Prostate gland (tissue), 2 donors: ENCODE results near the gene UNK. TPM values are rescaled to one million over a fixed set of nuclear protein-coding genes. Genes with fewer than 3 reads are reported as not detected.

Experiments
- DNase-seq: peaks from one replicate; pipeline ENCODE4 v3.0.0-alpha.2; 2019; ENCODE audit warnings: low spot score
- H3K27ac ChIP-seq, 2 donors: fragments of 200-600 bp; sonication (generic); 2 replicates each; pipeline ENCODE4 v1.5.1; 2017 to 2019
- H3K27me3 ChIP-seq: fragments of 200-600 bp; sonication (generic); replicated peaks from 2 replicates; pipeline ENCODE4 v1.5.1; 2019; ENCODE audit not compliant: insufficient read depth
- H3K36me3 ChIP-seq, 2 donors: fragments of 200-600 bp; sonication (generic); 1 replicate in 1 of 2; 2 replicates in 1 of 2; pipeline versions ENCODE4 v1.5.1 to v1.8.1; 2017 to 2019
- H3K4me1 ChIP-seq: fragments of 200-600 bp; sonication (generic); replicated peaks from 2 replicates; pipeline ENCODE4 v1.5.1; 2019
- H3K4me3 ChIP-seq, 2 donors: fragments of 200-600 bp; sonication (generic); 2 replicates each; pipeline ENCODE4 v1.5.1; 2017 to 2019
- H3K9me3 ChIP-seq: fragments of 200-600 bp; sonication (generic); 2 replicates; pipeline ENCODE4 v1.5.1; 2017
- POLR2A ChIP-seq: fragments of 450-650 bp; IDR thresholded peaks from one replicate; pipeline ENCODE4 v1.6.1; 2016; ENCODE audit warnings: antibody characterized with exemption, mild to moderate bottlenecking
- POLR2AphosphoS5 ChIP-seq: sonication (generic); formaldehyde crosslinking; IDR thresholded peaks from one replicate; pipeline ENCODE4 v1.6.1; 2017; ENCODE audit warnings: antibody characterized with exemption
- WGBS: methylation state at CpG from one replicate; pipeline ENCODE4 v1.1.5; 2018; 5-methylcytosine and 5-hydroxymethylcytosine counted together
- intact Hi-C: fragments of 100-400 bp; cut with DNase I; formaldehyde crosslinking; loops from one replicate; pipeline ENCODE4 v1.14.2; 2022
- total RNA-seq, 2 donors: library from RNA; depleted of rRNA; stranded (reverse); fragments of >200 nt; gene quantifications; one replicate each; pipeline ENCODE4 v1.1.0, GENCODE V29; 2016
- TF ChIP-seq, protein P1 (sequence below), 4 experiments: fragments of 200-600 bp in 2 of 4; fragments of 450-650 bp in 2 of 4; sonication (generic) in 2 of 4; IDR thresholded peaks; 1 replicate in 3 of 4; 2 replicates in 1 of 4; pipeline ENCODE4 v1.5.1; 2016 to 2019; ENCODE audit warnings: antibody characterized with exemption in 4 of 4, mild to moderate bottlenecking in 2 of 4, moderate library complexity in 2 of 4

Gene UNK
- total RNA-seq, 2 donors from 2014 or later: 68.9 to 72.5 TPM

DNA sequence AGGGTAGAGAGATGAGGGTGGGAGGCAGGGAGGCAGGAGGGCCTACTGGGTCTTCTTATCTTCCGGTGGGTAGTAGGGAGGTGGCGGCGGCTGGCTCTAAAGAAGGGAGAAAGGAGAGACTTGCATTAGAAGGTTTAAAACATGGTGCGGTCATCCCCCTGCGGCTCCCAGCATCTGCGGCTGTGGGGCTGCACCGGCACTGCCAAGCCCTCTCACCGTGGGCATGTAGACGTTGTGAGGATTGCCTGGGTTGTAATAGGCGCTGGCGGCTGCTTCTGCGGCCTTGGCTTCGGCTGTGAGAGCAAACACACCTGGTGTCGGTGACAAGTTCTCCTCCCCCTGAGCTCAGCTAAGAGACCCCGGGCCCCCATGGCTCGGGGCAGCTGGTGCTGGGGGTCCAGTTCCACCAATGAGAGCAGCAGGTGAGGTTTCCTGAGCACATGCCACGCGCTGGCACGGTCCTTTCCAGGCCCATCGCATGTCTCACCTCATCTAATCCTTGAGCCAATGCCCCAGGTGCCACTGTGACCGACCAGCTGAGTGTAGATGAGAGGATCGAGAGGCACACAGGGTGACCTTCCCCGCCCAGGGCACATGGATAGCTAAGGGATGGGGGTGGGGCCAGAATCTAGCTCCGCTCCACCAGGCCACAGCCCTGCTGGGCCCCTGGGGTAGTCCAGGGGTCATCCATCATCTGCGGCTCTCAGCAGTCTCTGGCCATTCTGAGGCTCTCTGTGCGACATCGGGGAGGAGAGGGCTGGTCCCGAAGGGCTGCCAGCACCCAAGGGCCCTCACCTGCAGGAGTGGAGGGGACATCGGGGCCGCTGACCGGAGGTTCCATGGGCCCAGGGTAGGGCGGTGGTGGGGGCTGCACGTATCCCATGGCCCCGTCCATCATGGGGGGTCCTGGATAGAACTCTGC, 62.3 kb downstream of the UNK start:
- intact Hi-C loops: no loop called here
- WGBS: 77% methylated on average over 31 of the region's 34 CpGs
- H3K36me3 ChIP-seq: peaks cover 33 to 40% of the 10 kb centered on the region in 2 donors
- no peak overlapping the region for H3K4me3 ChIP-seq
- no peaks in the 10 kb centered on the region for H3K27me3 ChIP-seq
- no peak for TF ChIP-seq POLR2AphosphoS5
- TF ChIP-seq POLR2A: no peak
- TF ChIP-seq, protein P1, sequence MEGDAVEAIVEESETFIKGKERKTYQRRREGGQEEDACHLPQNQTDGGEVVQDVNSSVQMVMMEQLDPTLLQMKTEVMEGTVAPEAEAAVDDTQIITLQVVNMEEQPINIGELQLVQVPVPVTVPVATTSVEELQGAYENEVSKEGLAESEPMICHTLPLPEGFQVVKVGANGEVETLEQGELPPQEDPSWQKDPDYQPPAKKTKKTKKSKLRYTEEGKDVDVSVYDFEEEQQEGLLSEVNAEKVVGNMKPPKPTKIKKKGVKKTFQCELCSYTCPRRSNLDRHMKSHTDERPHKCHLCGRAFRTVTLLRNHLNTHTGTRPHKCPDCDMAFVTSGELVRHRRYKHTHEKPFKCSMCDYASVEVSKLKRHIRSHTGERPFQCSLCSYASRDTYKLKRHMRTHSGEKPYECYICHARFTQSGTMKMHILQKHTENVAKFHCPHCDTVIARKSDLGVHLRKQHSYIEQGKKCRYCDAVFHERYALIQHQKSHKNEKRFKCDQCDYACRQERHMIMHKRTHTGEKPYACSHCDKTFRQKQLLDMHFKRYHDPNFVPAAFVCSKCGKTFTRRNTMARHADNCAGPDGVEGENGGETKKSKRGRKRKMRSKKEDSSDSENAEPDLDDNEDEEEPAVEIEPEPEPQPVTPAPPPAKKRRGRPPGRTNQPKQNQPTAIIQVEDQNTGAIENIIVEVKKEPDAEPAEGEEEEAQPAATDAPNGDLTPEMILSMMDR (IDR thresholded peaks at IDR 0.05): no peak
- peak overlapping the region in 1 of 2 donors; percentile 84 for H3K27ac ChIP-seq
- peaks cover 16% of the 10 kb centered on the region for H3K4me1 ChIP-seq
- no peaks in the 10 kb centered on the region for H3K9me3 ChIP-seq
- DNase-seq: no peak

GRCh38 chr17:75847614-75848522, 63.3 kb downstream of the UNK start:
- intact Hi-C loops: no loop called here
- H3K4me3 ChIP-seq: no peak overlapping the region
- WGBS: 86% methylated on average over 25 of the region's 25 CpGs
- TF ChIP-seq POLR2A (no peak), POLR2AphosphoS5 (no peak)
- TF ChIP-seq, protein P1 (IDR thresholded peaks at IDR 0.05): no peak
- no peaks in the 10 kb centered on the region for H3K27me3 ChIP-seq
- H3K4me1 ChIP-seq: peaks cover 16% of the 10 kb centered on the region
- DNase-seq: no peak
- H3K9me3 ChIP-seq: no peaks in the 10 kb centered on the region
- peaks cover 33 to 40% of the 10 kb centered on the region in 2 donors for H3K36me3 ChIP-seq
- H3K27ac ChIP-seq: peak overlapping the region; percentile 3 to 50

DNA sequence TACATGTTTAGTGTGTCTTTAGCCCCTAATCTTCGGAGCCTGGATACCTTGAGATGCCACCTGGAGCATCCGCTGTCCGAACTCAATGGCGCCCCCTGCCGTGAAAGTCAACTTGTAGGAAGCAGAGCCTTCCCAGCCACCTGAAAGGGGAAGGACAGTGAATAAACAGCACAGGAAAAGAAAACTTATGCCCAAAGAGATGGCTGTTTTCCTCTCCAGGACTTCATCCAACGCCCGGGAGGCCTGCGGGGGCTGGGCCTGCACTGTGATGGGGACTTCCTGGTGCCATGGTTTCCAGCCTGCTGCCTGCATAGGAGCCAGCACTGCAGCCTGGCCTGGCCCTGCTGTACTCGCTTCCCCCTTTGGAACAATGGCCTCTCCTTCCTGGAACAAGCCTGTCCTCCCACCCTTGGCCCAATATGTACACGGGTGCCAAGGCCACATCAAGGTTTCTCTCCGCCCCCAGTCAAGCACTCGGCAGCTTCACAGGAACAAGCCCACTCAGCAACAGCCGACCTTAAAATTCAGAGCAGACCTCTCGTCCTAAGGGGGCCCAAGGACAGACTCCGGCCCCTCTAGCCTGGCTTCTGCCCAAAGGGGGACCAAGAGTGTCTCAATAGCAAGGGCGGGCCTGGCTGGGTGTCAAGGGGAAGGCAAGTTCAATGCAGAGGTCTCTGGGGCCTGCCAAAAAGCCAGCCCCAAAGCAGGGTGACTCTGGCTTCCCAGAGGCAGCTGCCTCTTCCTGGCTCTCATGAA, 64.1 kb downstream of the UNK start:
- Histone ChIP-seq H3K4me1 (peaks cover 24% of the 10 kb centered on the region), H3K4me3 (no peak overlapping the region), H3K9me3 (no peaks in the 10 kb centered on the region), H3K36me3 (peaks cover 33 to 40% of the 10 kb centered on the region in 2 donors), H3K27me3 (no peaks in the 10 kb centered on the region), H3K27ac (peak overlapping the region; percentile 3 to 50)
- TF ChIP-seq POLR2A (no peak), POLR2AphosphoS5 (peak; percentile 55)
- TF ChIP-seq, protein P1 (IDR thresholded peaks at IDR 0.05): peak; percentile 54 to 74 (median 68)
- whole genome bisulfite sequencing: 43% methylated on average over 16 of the region's 16 CpGs
- DNase-seq: peak; percentile 80
- intact Hi-C loops: no loop called here

GRCh38 chr17:75849279-75849646, 64.7 kb downstream of the UNK start:
- Histone ChIP-seq H3K9me3 (no peaks in the 10 kb centered on the region), H3K4me1 (peaks cover 24% of the 10 kb centered on the region), H3K36me3 (peaks cover 33 to 40% of the 10 kb centered on the region in 2 donors), H3K27ac (peak overlapping the region; percentile 3 to 50), H3K4me3 (no peak overlapping the region), H3K27me3 (no peaks in the 10 kb centered on the region)
- no peak for DNase-seq
- TF ChIP-seq, protein P1 (IDR thresholded peaks at IDR 0.05): no peak
- no peak for TF ChIP-seq POLR2AphosphoS5
- no peak for TF ChIP-seq POLR2A
- intact Hi-C loops: no loop called here
- WGBS: 89% methylated on average over 11 of the region's 11 CpGs
